HG02588 (cell line): ENCODE data around the gene MAPK8.

ENCODE experiments used
- ATAC-seq: cut with Tn5 transposase; IDR thresholded peaks from one replicate; pipeline ENCODE4 v1.9.1; 2021; ENCODE audit warnings: mild to moderate bottlenecking, moderate library complexity; ENCODE audit not compliant: unreplicated experiment

Gene MAPK8

DNA sequence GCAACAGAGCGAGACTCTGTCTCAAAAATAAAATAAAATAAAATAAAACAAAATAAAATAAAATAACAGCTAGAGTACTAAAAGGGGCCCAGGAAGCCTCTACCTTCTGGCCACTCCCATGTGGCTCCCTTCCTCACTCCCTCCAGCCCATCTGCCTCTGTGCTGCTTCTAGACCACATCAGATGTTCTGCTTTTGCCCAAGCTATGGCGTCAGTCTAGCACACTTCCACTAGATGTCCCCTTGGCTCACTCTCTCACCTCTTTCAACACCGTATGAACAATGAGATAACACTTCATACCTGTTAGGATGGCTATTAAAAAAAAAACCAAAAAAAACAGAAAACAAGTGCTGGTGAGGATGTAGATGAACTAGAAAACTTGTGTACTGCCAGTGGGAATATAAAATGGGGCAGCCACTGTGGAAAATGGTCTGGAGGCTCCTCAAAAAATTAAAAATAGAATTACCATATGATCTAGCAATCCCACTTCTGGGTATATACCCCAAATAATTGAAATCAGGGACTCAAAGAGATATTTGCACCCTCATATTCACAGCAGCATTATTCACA, 166.1 kb downstream of the MAPK8 start:
- ATAC-seq, result no peak

DNA sequence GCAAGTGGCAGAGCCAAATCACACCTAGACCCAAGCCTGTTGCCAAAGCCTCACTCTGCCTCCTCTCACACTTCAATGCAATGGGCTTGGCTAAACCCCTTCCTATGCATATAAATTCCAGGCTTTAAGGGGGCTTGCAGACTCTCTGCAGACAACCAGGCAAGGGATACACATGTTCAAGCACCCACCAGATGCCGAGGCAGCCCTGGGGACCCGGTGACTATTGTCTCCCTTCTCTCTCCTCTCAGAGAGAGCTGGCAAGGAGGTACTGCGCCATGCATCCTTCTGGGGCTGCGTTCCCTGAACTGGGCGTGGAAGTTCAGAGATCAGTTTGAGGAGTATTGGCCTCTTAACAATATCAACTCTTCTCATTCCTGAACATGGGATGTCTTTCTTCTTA, 167.2 kb downstream of the MAPK8 start:
- no peak for ATAC-seq

DNA sequence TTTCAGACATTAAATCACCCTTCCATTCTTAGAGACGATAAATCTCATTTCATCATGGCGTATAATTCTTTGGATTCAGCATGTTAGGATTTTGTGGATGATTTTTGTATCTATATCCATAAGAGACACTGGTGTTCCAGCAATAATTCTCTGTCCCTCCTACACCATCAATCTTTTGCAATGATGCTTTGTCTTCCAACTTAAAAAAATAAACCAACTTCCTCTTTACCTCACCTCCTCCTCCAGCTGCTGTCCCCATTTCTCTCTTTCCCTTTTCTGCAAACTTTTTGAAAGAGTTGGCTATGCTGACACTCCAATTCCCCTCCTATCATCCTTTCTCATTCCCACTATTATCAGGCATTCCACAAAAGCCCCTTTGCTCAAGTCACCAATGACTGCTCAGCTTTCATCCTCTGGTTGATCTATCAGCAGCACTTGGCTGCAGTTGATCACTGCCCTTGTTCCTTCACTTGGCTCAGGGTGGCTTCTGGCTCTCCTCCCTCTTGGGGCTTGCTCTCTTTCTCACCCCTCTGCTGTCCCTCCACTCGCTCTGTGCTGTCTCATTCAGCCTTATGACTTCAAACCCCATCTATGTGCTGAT, 168.4 kb downstream of the MAPK8 start:
- no peak for ATAC-seq

DNA sequence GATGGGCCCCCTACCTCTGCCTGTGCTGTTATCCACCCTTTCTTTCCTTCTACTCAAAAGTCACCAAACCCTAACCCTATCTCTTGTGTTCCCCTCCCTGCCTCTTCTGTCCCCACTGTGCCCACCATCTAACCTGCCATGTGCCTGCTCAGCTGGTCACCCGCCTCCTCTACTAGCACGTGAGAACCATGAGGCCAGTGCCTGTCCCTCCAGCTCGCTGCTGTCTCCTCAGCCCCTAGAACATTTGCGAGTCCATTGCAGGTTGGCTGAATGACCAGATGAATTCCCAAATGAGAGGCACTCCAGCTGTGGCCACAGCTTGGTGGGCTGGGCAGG, 169.4 kb downstream of the MAPK8 start:
- ATAC-seq, result no peak

DNA sequence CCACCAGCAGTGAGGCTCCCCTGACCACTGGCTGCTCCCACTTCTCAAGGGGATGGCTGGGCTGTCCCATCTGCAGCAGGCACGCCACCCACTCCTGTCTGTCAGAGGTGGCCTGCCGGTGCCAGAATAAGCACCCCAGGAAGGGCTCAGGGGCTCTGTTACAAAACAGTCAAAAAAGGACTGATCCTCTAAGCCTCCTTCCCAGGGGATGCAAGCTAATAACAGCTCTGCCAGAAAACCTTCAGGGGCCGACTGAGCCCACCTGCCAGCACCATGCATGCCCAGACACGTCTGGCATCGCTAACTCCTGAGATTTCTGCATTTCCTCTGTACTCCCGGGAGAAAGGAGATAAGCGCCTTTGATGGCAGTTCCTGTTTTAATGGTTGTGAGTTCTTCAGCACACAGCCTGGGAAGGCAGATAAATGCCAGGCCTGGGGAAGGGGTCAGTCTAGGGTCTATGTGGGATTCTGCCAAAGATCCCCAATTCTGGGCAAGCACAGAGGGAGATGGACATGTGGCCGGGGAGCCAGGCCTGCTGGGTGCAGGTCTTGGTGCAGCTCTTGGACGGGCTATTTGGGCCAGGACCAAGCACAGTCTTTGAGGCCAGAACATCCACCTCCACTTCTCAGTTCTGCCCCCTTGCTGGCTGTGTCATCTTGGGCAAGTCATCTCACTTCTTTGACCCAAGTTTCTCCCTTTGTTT, 170.0 kb downstream of the MAPK8 start:
- no peak for ATAC-seq

DNA sequence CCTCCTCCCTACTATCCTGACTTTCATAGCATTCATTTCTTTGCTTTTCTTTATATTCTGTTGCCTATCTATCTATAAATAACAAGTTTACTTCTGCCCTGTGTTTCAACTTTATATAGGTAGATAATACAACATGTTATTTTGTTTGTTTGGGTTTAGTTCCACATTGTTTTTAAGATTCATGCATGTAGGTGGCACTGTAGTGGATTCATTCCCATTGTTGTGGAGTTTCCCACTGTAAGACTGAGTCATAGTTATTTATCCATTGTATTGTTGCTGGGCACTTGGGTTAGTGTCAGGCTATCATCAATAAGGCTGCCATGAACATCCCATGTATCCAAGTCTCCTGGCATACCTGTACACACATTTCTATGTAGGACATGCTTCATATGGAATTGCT, 170.7 kb downstream of the MAPK8 start:
- no peak for ATAC-seq

DNA sequence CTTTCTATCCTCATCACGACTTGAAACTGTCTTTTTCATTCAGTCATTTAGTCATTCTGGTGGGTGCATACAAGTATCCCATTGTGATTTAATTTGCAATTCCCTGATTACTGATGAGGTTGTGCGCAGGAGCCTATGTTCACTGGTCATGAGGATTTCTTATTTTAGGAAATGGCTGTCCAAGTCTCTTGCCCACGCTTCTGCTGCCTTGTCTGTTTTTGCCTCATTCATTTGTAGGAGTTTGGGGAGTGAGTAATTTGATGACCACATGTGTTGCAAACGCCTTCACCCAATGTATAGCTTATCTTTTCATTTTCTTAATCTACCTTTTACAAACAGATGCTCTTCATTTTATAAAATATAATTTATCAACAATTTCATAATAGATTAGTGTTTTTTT, 171.1 kb downstream of the MAPK8 start:
- no peak for ATAC-seq

DNA sequence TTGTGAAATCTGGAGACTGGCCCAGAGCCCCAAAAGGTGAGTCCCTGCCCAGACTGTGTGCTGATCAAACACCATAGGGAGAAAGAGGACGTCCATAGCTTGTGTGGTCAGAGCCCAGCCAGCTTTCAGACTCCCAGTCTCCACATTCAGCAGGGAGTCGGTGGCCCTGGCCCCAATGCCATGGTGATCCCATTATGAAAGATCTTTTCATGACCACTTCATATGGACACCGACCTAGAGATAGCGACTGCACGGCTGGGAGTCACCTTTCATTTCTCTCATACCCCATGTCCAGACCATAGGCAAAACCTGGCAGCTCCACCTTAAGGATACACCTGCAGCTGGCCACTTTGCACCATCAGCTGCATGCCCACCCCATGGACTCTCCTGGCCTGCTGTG, 172.0 kb downstream of the MAPK8 start:
- no peak for ATAC-seq

DNA sequence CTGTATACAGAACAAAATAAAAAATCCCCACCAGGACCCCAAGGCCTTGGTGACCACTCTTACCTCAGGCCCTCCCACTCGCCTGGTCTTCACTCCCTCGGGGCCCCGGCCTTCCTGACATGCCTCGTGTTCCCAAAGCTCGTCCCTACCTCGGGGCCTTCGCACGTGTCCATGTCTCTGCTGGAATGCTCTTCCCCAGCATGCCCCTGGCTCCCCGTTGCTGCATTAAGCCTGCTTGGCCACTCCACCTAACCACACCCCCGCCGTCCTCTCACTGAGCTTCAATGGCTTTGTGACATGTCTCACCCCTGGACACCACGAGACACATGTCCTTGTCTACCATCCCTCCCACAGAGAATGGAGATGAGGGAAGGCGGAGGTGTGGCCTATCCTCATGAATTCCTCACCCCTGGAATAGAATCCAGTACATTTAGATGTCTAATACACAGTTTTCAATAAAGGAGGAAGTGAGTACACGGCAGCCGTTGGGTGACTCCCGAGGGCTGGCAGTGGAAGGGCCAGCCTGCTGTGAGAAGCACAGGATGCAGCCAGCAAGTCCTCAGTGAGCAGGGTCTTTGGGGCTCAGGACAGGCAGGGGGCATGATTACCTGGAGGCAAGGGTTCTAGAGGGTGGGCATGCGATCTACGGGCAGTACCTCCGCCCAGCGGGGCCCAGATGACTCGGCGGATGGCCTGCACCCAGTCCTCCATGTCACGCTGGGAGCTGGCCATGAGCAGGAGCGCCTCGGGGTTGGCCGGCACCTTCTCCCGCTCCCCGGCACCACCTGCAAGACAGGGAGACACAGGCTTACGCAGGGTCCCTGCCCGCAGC, 172.7 kb downstream of the MAPK8 start:
- no peak for ATAC-seq

DNA sequence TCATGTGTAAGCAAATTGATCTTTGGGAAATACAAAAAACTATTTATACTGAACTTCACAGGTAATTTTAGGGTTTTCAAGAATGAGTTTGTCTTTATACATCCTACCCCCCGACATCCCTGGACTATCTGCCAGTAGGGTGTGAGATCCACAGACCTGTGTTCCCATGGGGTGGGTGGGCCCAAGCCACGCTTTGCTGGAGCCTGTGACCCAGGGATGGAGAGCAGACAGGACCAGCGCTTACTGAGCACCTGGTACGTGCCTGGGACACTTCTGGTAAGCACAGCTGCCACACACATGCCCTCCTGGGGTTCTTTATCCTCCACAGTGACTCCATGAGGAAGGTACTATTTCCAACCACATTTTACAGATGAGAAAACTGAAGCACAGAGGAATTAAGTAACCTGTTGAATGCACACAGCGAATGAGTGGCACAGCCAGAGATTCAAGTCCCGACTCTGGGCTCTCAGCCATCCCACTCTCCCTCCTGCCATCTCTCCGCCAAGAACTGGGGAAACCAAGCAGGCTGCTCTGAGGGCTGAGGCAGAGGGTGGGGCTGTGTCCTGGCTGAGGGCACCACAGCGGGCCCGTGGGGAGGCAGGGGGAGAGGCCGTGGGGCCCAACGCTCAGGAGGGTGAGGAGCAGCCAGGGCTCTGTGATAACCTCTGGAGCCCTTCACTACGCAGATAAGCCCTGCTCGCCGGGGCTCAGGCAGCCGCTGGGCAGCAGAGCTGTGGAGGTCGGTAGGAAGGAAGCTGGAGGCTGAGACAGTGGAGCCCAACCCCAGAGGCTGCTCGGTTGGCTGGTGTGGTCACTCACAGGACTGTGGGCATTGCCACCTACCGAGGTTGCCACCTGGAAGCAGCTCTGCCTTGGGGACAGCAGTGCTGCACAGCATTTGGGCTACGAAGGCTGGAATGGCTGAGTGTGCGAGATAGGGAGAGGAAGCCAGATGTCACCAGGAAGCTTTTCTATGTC, 174.2 kb downstream of the MAPK8 start:
- ATAC-seq, result no peak

DNA sequence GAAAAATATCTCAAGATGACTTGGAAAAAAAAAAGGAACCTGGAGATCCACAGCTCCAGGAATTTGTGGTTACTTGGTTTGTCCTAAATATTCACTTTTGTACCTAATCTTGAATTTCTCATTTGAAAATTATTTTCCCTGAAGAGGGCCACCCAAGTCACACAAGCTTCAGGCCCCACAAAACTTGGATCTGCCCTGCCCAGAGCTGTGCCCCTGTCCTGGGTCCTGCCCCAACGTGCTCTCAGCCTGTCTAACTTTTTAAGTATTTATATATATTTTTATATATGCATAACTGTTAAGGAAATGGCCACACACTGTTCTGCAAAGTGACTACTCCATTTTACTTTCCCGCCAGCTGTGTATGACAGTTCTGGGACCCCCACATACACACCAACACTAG, 174.9 kb downstream of the MAPK8 start:
- ATAC-seq, result no peak

DNA sequence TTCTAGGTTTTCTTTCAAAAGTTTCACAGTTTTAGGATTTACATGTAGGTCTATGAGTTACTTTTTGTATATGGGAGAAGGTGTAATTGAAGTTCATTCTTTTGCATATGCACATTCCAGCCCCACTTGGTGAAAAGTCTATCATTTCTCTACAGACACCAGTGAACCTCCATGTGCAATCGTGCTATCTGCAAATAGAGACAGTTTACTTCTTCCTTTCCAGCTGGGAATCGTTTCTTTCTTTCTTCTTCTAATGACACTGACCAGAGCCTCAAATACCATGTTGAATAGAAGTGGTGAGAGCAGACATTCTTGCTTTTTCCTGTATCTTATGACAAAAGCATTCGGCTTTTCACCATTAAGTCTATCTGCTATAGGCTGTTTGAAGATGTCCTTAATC, 175.7 kb downstream of the MAPK8 start:
- ATAC-seq, result no peak

DNA sequence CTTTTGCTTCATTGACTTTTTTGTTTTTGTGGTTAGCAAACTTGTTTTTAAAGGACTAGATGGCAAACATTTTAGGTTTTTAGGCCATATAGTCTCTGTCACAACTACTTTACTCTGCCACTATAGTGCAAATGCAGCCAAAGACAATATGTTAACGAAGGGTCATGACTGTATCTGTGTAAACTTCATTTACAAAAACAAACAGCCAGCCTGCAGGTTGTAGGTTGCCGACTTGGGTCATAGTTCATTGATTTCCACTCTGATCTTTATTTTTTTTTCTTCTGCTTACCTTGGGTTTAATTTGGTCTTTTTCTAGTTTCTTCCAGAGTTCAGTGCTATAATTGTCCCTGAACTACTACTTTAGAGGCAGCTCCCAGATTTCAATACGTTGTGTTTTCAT, 178.4 kb downstream of the MAPK8 start:
- no peak for ATAC-seq

DNA sequence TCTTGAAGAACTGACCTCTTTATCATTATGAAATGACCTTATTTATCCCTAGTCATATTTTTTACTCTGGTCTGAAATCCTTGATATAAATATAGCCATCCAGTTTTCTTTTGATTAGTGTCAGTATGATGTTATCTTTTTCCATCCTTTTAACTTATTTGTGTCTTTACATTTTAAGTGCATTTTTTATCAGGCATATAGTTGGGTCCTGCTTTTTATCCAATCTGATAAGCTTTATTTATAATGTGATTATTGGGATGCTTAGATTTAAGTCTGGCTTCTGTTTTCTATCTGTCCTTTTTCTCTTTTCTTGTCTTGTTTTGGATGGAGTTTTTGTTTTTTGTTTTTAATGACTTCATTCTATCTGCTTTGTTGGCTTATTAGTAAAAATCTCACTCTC, 179.2 kb downstream of the MAPK8 start:
- no peak for ATAC-seq

DNA sequence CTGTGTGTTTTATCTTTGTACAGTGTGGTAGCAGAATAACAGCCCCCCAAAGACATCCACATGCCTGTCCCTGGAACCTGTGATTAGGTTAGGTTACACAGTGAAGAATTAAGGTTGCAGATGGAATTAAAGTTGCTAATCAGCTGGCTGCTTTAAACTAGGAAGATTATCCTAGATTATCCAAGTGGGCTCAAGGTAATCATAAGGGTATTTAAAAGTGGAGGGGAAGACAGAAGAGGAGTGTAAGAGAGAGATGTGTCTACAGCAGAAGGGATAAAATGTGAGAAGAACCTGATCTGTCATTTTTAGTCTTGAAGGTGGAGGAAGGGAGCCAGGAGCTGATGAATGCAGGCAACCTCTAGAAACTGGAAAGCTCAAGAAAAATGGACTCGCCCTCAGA, 180.8 kb downstream of the MAPK8 start:
- no peak for ATAC-seq
